H1 (cell line): ENCODE measurements around the gene GPR137. TPM values are rescaled to one million over a fixed set of nuclear protein-coding genes. Genes with fewer than 3 reads are reported as not detected.

Source experiments
- ASH2L ChIP-seq: fragments of 200-600, 300-600 bp; sonication (generic); IDR thresholded peaks from one replicate; pipeline ENCODE4 v1.7.1; 2017; ENCODE audit warnings: low read length
- E2F6 ChIP-seq: IDR thresholded peaks from 2 replicates; pipeline ENCODE4 v1.6.1; 2012; ENCODE audit warnings: inconsistent platforms
- TAF1 ChIP-seq: IDR thresholded peaks from 2 replicates; pipeline ENCODE4 v1.6.1; 2011; ENCODE audit warnings: mild to moderate bottlenecking, low read depth, low read length
- polyA plus RNA-seq, 7 experiments: library from polyadenylated mRNA; depleted of rRNA in 3 of 7; stranded (reverse) in 5 of 7; unstranded in 2 of 7; fragments of >200 nt in 5 of 7; fragments of 200-250 nt in 2 of 7; gene quantifications; 1 replicate in 5 of 7; 2 replicates in 1 of 7; 4 replicates in 1 of 7; pipeline versions ENCODE4 v1.2.1 to v1.2.3, GENCODE V29; 2011 to 2013; ENCODE audit warnings: missing spikeins in 2 of 7, mixed read lengths in 2 of 7
- total RNA-seq: library from RNA; stranded (reverse); fragmentation: NEBNext Ultra II Directional; extraction: Animal tissue kit (Norgen Biotek cat#: 25700); gene quantifications from 2 replicates; pipeline ENCODE4 v1.2.1, GENCODE V29; 2021

The GPR137 gene
- total and polyA plus RNA-seq, 2 of the 8 experiments (the other 6 are each of a cell fraction or from before 2014, with no cell fraction given) = 36.2 to 37.8 TPM

- no peak for TF ChIP-seq E2F6
- TF ChIP-seq TAF1 = no peak
- no peak for TF ChIP-seq ASH2L
- TF ChIP-seq, all 59 proteins: peak for 0
Observed at GRCh38 chr11:64238999-64239398, 46.6 kb upstream of the GPR137 start (continued).
